IPS DF 4.7 (cell line): ENCODE measurements around the gene TTC7B.
"Not testable (repeated sequence)": the region's sequence is repeated elsewhere in the genome, so short reads cannot be mapped to it uniquely, and the experiment has no call there.

Experiments used
- DNase-seq: peaks from one replicate; pipeline ENCODE4 v3.0.0-alpha.2; 2013; ENCODE audit warnings: low spot score; ENCODE audit errors: extremely low read depth

Gene TTC7B

GRCh38 chr14:90532826-90533525 lies 283.3 kb downstream of the TTC7B start:
- no peak for DNase-seq

GRCh38 chr14:90531497-90531896 lies 284.7 kb downstream of the TTC7B start:
- no peak for DNase-seq

- no peak for DNase-seq
These were observed 285.7 kb downstream of the TTC7B start for GRCh38 chr14:90530523-90530922.

- no peak for DNase-seq
These were observed 288.3 kb downstream of the TTC7B start for GRCh38 chr14:90527978-90528377.

- DNase-seq, result not testable (repeated sequence)
These were observed 289.7 kb downstream of the TTC7B start for GRCh38 chr14:90526536-90526935.

GRCh38 chr14:90525353-90526028 lies 290.7 kb downstream of the TTC7B start:
- DNase-seq, result not testable (repeated sequence)

GRCh38 chr14:90523961-90524875 lies 292.0 kb downstream of the TTC7B start:
- DNase-seq, result no peak

- DNase-seq, result no peak
These were observed 292.7 kb downstream of the TTC7B start for GRCh38 chr14:90523544-90523943.

- DNase-seq, result no peak
These were observed 293.5 kb downstream of the TTC7B start for GRCh38 chr14:90522571-90523191.

GRCh38 chr14:90521930-90522483 lies 294.2 kb downstream of the TTC7B start:
- no peak for DNase-seq

- no peak for DNase-seq
These were observed 294.9 kb downstream of the TTC7B start for GRCh38 chr14:90521084-90521929.

GRCh38 chr14:90520326-90520725 lies 295.9 kb downstream of the TTC7B start:
- DNase-seq, result no peak

- no peak for DNase-seq
These were observed 296.8 kb downstream of the TTC7B start for GRCh38 chr14:90519262-90519920.

- no peak for DNase-seq
These were observed 297.3 kb downstream of the TTC7B start for GRCh38 chr14:90518941-90519256.

GRCh38 chr14:90518069-90518940 lies 297.9 kb downstream of the TTC7B start:
- no peak for DNase-seq

- no peak for DNase-seq
These were observed 299.0 kb downstream of the TTC7B start for GRCh38 chr14:90517076-90517841.

- DNase-seq, result no peak
These were observed 301.7 kb downstream of the TTC7B start for GRCh38 chr14:90514566-90514965.

GRCh38 chr14:90514015-90514398 lies 302.2 kb downstream of the TTC7B start:
- DNase-seq, result no peak
